HG03175 (cell line): ENCODE measurements around the gene AP1AR.
A peak's percentile ranks its signal among the peaks of the same experiment; 100 is the strongest.
"Not testable (repeated sequence)": the region's sequence is repeated elsewhere in the genome, so short reads cannot be mapped to it uniquely, and the experiment has no call there.

ENCODE experiments used
- ATAC-seq: cut with Tn5 transposase; IDR thresholded peaks from one replicate; pipeline ENCODE4 v1.9.1; 2021; ENCODE audit warnings: mild to moderate bottlenecking, moderate library complexity; ENCODE audit not compliant: unreplicated experiment

The AP1AR gene

GRCh38 chr4:112309263-112309791 lies 77.7 kb downstream of the AP1AR start:
- not testable (repeated sequence) for ATAC-seq

DNA sequence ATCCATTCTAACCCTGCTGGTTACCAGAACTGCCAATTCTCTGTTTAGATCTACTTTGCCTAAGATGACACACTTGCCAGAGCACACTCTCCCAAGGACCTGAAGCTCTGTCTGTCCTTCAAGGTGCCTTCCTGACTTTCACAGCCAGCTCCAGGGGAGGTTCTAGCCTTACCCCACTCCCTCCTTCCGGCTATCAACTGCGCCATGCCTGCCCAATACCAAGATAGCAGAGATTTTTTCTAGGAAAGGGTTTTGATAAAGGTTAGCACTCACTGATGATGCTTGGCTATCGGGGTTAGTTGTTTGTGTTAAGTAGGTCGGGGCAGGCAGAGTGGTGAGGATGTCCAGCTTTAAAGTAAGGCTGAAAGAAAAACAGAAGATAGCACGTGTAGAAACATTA lies 79.9 kb downstream of the AP1AR start:
- ATAC-seq: no peak

DNA sequence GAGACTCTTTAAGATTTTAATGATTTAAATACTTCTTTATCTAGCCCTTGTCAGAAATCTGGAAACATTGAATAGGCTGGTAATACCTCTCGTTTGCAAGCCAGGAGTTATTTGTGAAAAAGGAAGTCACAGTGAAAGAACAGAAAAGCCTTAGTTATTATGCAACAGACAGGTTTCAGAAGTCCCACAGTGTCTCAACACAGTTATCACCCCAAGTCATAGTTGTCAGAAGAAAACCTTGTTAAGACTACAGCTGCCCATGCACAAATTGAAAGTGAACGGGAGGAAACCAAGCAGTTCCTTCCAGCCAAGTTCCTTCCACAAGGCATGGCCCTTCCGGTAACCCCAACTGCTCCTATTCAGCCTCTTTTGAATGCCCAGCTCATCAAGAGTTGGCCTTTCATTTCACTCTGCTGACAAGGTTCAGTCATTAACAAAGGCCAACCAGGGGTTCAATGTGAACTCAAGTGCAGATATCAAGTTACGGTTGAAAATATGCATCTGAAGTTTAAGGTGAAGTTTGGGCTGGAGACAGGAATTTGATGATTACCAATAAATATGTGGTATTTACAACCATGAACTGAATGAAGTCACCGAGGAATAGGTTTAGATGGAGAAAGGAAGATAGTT lies 81.1 kb downstream of the AP1AR start:
- peak; percentile 97 for ATAC-seq

DNA sequence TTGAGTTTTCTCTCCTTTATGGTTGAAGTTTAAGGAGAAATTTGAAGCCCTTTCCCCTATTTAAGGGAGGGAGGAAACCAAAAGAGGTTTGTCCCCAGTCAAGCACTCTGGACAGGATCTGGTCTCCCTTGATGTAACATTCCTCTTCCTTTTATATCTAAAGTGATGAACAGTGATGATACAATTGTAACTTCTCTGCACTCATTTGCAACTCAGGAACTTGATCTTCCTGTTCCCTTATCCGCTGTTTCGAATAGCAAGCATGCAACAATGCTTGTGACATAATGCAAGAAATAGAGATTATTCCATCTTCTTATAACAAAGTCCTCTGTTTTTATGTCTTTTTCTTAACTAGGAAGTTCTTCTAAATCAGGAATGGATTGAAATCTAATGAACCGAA lies 83.9 kb downstream of the AP1AR start:
- no peak for ATAC-seq

GRCh38 chr4:112316360-112316759 lies 84.8 kb downstream of the AP1AR start:
- no peak for ATAC-seq

GRCh38 chr4:112318239-112319142 lies 86.9 kb downstream of the AP1AR start:
- peak; percentile 99 for ATAC-seq
